ENCODE data around the gene LIN37.
"Not testable (repeated sequence)": the region's sequence is repeated elsewhere in the genome, so short reads cannot be mapped to it uniquely, and the experiment has no call there.

Gene LIN37

DNA sequence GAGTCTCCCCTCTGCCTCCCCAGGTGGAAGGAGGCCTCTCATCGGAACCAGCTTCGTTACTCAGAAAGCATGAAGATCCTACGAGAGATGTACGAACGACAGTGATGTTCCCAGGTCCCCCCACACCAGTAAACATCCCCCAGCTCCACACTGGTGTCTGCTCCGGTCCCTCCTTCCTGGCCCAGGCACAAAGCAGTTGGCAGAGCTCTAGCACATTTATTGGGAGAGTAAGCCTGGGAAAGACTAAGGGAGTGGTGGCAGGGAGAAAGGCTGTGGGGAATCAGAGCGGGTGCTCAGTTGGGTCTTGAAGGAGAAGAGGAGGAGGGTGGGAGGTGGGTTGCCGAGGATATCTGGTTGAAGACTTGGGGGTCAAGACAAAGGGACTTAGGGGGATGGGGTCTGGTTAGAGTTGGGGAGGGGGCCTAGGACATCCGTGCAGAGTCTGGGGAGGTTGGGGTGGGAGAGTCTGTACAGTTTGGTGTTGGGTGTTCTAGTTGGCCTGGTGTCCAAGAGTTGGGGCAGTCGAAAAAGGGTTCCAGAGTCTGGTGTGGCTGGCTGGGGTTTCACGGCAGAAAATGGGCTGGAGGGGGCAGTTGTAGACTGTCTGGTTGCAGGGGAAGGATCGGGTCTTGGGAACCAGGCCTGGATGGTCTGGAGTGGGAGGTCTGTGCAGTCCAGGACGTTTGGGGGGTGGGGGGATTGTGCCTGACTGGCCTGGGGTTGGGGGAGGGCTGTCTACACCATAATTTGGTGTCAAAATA lies 6.2 kb downstream of the LIN37 start:
- DNase-seq = no peak

GRCh38 chr19:35755131-35755549 lies 6.8 kb downstream of the LIN37 start:
- DNase-seq = no peak

GRCh38 chr19:35755550-35756376 lies 7.4 kb downstream of the LIN37 start:
- DNase-seq = no peak

- no peak for DNase-seq
Measured at GRCh38 chr19:35756377-35757230, 8.2 kb downstream of the LIN37 start, which contains the start of gene HSPB6. HSPB6 (minus strand) TSS chr19:35757029; CDS start chr19:35757008, 21 bp downstream.

DNA sequence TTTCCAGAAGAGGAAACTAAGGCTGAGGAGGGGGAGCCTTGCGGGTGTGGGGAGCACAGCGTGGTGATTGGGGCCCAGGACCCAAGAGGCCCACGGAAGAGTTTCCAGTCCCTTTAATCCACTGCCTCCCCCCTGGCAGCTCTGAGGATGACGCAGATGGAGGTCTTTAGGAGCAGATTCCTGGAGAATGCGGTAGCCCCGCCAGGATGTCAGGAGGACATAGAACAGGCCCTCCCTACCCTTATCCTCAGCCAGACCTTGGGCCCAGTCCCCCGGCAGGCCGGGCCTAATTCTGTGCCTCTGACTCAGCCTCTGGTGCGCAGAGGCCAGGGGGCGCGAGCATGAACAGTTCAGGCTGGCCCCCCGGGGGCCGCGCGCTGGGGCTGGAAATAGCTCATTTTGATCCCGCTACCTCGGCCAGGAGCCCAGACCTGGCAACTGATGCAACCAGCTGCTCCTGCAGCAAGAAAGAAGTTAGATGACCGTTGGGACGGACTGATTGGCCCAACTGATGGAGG lies 8.9 kb downstream of the LIN37 start:
- no peak for DNase-seq

- peak; percentile 97 for DNase-seq
Measured at GRCh38 chr19:35757749-35758608, 9.6 kb downstream of the LIN37 start, which contains the start of gene PROSER3. PROSER3 (plus strand) TSS chr19:35758176; CDS start chr19:35758216, 40 bp downstream.

DNA sequence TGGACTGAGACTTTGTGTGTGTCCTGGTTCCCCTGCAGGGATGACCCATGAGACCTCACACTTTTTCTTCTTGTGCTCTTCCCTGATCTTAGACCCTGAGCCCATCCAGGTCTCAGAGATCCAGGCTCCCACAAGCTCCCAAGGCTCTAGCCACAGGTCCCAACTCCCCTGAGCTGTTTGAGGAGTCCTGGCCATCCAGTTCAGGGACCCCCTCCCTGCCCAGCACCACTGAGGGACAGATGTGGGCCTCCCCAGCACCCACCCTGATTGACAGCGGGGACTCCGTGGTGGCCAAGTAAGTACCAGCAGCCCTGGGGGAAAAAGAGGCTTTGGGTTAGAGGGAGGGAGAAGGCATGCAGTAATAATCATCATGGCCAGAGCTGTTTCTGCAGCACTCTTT lies 11.3 kb downstream of the LIN37 start:
- no peak for DNase-seq

DNA sequence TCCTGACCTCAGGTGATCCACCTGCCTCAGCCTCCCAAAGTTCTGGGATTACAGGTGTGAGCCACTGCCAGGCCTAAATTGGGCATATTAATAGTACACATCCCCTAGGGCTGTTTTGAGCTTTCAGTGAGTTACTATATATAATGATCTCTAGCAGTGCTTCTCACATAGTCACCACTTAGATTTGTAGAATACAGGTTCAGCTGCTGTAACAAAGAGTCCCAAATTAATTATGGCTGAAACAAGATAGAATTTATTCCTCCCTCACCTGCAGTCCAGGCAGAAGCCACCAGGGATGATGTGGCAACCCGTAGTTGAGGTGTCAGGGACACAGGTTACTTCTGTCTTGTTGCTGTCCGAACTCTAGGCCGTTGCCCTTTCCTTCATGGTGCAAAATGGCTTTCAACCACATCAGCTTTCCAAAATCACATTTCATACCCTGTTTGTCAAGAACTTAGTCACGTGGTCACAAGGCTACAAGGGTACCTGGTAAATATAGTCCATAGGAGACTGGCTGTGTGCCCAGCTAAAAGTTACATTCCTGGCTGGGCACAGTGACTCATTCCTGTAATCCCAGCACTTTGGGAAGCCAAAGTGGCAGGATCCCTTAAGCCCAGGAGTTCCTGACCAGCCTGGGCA lies 12.5 kb downstream of the LIN37 start:
- no peak for DNase-seq

GRCh38 chr19:35764432-35765315 lies 16.3 kb downstream of the LIN37 start:
- no peak for DNase-seq

DNA sequence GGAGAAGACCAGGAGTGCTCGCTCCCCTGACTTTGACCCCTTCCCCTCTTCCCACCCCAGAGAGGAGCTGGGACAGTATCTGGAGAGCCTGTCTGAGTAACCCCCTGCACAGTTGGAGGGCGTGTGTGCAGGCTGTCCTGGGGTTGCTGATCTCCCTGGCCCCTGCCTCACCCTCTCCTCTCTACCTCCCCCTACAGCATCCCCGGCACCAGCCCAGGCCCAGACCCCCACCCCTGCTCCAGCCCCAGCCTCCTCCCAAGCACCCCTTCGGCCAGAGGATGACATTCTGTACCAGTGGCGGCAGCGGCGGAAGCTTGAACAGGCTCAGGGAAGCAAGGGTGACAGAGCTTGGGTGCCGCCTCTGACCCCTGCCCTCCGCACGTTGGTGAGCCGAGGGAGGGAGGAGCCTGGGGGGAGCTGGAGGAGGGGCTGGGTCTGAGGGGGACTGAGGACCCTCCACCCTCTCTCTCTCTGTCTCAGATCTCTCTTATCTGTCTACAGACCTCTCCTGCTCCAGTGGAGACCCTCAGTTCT lies 18.3 kb downstream of the LIN37 start:
- no peak for DNase-seq

DNA sequence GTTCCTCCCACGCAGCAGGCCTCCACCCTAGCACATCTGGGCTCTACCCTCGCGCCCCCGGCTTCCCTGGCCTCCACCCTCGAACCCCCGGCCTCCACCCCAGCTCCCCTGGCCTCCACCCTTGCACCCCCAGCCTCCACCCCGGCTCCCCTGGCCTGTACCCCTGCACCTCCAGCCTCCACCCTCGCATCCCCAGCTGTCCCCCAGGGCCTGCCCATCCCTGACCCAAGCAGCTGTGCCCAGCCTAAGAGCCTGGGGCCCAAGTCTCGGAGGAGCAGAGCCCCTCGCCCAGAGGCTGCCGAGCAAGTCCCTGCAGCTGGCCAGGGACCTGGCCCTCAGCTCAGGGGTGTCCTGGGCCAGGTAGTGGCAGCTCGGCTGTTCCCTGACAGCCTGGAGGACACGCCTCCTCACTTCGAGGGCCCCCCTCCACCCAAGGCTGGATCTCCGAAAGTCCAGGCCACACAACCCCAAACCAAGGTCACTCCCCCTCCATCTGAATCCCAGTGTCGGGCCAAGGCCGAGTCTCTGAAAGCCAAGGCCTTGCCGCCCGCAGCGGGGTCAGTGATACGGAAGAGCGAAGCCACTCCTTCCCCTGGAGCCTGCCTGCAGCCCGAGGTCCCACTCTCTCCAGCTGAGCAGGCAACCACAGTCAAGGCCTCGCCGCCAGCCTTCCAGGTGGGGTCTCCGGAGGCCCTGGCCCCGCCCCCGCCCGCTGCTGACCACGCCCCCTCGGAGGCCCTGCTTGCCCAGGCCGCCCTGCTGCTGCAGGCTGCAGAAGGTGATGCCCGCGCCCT lies 19.1 kb downstream of the LIN37 start:
- no peak for DNase-seq

- no peak for DNase-seq
Measured at GRCh38 chr19:35768082-35768421, 19.7 kb downstream of the LIN37 start.

GRCh38 chr19:35772362-35772761 lies 24.0 kb downstream of the LIN37 start:
- DNase-seq = not testable (repeated sequence)

DNA sequence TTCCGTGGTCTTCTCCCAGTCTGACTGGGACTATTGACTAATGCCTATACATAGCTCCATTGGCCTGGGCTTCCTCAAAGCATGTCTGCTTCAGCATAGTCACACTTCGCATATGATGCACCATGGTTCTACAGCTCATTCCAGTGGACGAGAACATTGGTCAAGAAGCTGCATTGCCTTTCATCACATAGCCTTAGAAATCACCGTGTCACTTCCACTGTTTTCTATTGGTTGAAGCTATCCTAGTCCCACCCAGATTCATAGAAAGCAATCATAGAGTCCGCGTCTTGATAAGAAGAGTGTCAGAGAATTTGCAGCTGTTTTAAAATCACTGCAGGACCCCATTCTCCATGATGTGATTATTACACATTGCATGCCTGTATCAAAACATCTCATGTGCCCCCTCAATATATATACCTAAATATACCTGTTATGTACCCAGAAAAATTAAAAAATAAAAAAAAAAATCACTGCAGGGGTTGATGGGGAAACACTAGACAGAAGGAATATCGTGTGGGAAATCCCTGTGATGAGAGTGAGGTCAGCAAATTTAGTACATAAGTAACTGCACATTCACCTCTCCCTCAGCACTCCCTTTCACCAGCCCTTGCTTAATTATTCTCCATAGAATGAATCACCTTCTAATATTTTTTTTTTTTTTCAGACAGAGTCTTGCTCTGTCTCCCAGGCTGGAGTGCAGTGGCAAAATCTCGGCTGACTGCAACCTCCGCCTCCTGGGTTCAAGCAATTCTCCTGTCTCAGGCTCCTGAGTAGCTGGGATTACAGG lies 24.8 kb downstream of the LIN37 start:
- DNase-seq = no peak

- no peak for DNase-seq
Measured at GRCh38 chr19:35774274-35775045, 26.1 kb downstream of the LIN37 start.

DNA sequence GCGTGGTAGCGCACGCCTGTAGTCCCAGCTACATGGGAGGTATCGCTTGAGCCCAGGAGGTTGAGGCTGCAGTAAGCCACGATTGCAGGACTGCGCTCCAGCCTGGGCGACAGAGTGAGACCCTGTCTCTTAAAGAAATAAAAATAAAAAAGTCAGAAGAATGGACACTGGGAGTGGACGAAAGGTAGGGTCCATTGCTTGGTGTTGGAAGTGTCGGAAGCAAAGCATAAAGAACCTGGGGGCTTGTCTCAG lies 26.6 kb downstream of the LIN37 start:
- no peak for DNase-seq

GRCh38 chr19:35775298-35776101 lies 27.1 kb downstream of the LIN37 start, which contains the start of gene ARHGAP33:
ARHGAP33 (plus strand) TSS chr19:35775564; CDS start chr19:35775659, 95 bp downstream.
- peak; percentile 46 for DNase-seq
